ENCODE measurements around the gene MRTO4. TPM values are rescaled to one million over a fixed set of nuclear protein-coding genes. Genes with fewer than 3 reads are reported as not detected.
"Not testable (repeated sequence)": the region's sequence is repeated elsewhere in the genome, so short reads cannot be mapped to it uniquely, and the experiment has no call there.

MRTO4 gene
- total RNA-seq, 1 donor from 2014 or later: 47.0 TPM

DNA sequence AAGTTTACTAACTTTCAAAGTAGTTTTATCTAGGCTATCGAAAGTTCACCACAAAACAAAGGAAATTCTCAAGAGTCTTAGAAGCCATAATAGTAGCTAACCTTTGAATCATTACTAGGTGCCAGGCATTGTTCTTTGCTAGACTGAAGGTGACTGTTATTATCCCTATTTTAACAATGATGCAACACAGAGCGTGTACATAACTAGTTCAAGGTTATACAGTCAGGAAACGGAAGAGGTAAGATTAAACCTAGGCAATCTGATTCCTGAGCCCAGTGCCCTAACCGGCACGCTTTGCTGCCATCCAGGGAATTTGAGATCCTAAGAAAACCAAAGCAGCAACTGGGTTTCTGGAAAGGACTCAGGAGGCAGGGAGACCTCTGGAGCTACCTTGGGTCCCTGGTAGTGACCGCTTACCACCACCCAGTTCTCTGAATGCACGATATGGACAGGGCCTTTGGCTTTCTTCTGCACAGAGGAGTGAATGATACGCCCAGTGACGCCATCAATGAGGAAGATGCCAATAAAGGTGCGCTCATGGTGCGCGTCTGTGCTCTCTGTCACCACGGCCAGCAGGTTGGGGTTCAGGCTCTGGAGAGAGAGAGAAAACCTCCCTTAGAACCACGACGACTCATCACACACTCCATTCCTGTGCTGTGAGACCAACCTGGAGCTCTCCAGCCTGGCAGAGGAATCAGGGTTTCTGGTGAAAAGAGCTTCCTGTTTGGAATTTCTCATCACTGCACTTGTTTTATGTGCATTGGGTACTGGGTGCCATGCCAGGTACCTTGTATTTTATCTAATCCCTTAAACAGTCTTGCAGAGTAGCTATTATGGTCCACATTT lies 28.4 kb upstream of the MRTO4 start:
- no peak for DNase-seq (ENCODE audit: low read depth, low spot score)

DNA sequence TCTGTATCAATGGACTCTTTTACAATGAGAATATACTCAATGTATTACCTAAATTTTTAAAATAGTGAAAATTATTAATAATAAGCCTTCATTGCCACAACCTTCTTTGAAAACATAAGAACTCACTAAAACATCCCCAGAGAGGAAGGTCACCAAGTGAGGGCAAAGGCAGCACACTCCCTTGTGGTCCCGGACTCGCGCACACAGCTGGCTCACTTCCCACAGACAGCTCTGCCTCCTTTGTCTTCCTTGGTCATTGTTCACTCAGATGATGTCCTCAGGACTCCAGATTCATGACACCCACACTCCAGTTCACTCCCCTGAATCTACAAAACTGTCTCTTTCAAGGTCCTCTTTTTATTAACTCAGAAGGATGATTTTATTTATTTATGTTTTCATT lies 22.4 kb upstream of the MRTO4 start:
- DNase-seq (ENCODE audit: low read depth, low spot score): no peak

DNA sequence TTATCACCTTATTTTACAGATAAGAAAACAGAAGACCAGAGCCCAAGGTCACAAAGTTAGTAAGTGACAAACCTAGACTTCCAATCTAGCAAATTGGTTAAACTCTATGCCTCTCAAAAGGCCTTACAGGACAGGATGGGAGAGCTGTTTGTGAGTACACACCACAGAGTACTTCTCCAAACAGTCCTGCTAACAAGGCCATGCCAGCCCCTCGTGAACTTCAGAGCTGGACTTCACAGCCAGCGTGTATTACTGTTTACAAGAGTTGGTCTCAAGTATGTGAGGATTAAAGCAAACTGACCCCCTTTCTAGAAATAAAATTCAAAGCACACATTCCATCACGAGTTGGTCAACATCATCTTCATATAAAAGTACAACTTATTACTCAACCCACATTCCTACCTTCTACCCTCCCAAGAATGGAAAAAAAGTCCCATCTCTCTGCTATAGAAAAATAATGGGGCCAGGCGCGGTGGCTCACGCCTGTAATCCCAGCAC lies 21.7 kb upstream of the MRTO4 start:
- DNase-seq (ENCODE audit: low read depth, low spot score): no peak

DNA sequence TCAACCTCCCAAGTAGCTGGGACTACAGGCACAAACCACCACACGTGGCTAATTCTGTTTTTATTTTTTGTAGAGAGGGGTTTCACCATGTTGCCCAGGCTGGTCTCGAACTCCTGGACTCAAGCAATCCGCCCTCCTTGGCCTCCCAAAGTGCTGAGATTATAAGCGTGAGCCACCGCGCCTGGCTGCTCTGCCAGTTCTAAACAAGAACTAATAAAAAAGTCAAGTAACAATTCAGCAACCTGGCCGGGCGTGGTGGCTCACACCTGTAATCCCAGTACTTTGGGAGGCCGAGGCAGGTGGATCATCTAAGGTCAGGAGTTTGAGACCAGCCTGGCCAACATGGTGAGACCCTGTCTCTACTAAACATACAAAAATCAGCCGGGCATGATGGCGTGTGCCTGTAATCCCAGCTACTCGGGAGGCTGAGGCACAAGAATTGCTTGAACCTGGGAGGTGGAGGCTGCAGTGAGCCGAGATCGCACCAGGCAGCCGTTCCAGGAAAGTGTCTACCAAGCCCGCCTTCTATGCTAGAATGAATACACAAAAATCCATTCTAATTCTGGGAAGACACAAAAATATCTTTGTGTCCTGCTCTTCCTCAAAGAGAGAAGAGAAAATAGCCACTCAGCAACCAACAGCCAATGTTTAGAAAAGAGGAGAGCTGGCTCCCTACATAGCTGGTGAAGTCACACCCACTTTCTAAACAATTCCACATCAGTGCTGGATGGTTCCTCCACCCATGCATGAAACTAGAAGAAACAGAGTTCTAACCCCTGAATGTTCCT lies 19.7 kb upstream of the MRTO4 start:
- not testable (repeated sequence) for DNase-seq (ENCODE audit: low read depth, low spot score)

DNA sequence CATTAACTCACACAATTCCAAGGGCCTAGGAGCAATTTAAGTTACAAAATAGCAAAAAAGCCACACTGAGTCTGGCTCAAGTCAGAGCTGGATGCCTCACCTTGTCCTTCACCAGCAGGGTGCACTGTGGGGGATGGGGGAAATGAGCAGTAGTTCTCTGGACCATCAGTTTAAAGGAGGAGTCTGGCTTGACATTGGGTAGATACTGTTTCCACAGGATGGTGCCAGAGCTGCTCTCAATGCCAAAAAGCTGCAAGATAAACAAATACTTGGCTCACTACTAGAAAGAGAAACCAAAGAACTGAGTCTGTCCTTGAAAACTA lies 19.1 kb upstream of the MRTO4 start:
- no peak for DNase-seq (ENCODE audit: low read depth, low spot score)

DNA sequence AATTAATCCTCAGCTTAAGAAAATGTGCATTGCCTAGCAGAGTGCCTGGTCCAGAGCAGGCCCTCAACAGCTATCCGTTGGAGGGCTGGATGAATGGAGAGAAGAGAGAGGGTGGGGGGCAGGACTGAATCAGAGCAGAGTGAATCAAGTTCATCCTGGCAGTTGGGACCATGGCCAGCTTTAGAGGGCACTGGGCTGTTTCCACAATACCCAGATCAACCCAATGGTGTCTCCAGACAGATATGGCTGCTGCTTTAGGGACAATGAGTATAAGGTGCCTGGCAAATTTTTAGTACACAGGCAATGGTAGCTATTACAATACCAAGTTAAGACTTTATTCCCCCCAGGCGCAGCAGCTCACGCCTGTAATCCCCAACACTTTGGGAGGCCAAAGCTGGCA lies 17.4 kb upstream of the MRTO4 start:
- no peak for DNase-seq (ENCODE audit: low read depth, low spot score)

DNA sequence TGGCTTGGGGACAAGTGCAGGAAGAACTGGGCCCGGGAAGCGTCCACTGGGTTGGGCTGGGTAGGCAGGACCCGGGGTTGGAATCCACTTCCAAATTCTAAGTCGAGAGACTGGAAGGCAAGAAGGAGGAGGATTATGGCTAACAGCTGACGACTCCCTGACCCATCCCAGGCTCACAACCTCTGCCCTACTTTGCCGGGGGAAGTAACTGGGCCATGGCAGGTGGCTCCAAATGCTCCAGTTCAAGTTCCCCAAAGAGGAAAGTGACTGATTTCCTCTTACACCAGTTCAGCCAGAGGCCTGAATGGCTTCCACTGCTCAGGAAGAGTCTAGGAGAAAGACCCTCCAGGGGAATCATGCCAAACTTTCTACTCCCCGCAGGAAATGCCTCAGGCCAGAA lies 11.7 kb upstream of the MRTO4 start:
- no peak for DNase-seq (ENCODE audit: low read depth, low spot score)

DNA sequence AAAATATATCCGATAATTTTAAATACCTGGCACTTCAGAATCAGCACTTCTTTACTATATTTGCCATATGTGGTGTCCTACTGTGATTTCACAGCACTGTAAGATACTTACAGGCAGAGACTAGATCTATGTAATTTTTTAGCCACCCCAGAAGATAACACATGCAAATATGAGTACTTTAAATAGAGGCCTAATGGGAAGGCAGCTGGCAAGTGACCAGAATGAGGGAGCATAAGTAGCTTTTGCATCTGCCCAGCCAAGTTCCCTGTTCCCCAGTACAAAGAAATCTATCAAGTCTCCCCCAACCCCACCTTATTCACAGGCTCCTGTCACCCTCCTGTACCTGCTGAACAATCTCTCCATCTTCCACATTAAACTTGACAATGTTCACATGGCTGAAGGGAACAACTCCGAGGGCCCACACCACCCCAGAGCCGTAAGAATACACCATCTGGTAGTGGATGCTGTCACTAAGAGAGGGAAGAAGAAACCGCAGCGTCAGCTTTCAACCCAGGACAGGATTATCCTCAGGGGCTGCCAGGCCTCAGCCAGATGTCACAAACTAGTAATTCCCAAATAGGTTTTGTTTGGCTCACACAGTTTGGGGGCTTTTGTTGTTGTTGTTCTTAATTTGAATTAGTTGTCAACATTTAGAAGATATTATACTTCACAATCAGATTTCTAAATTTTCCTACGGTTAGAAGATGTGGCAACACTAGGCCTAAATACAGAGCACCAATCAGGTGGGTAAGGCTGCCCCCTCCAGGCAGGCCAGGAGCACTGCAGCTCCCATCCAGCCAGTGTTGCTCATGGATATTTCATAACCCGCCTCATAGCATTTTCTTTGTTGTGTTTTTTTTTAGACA lies 10.7 kb upstream of the MRTO4 start:
- no peak for DNase-seq (ENCODE audit: low read depth, low spot score)

DNA sequence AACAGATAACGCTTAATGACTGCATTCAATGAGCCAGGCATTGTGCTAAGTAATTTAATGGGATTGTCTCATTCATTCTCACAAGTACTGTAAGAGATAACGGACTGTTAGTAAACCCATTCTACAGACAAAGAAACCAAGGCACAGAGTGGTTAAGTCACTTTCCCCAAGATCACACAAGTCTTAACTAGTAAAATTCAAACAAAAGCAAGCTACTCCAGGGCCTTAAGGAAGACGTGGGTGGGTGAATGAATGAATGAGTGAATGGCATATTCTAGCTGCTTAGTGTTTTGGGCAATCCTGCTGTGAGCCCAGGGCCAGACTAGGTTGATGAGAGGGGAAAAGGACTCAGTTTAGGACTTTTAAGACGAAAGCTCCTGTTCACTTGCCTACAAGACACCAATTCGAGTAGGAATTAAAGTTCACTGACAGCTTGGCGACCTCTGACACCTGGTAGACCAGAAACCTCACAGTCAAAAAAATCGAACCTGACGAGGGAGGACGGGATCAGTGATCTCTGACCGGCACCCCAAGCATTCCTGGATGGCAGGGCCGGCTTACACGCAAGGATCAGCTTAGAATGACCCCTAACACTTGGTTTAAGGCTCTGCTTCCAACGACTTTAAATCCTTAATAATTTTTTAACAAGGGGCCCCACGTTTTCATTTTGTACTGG lies 838 bp upstream of the MRTO4 start:
- DNase-seq (ENCODE audit: low read depth, low spot score): no peak

DNA sequence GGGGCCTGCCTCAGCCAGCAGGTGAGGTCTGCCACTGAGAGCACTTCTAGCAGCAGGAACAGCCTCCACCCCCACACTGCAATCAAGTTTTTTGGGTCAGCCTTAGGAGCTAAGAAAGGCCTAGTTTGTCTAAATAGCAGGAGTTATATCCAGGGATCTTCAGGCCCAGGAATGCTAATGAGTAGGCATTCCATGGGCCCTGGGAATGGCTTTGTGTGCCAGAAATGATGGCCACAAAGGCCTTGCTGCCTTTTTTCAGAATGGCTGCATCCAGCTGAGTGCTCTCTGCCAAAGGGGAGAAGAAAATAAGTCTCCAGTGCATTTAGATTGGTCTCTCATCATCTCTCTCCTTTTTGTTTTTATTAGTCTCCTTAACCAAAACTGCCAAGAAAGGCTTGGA lies 2.8 kb downstream of the MRTO4 start:
- no peak for DNase-seq (ENCODE audit: low read depth, low spot score)

DNA sequence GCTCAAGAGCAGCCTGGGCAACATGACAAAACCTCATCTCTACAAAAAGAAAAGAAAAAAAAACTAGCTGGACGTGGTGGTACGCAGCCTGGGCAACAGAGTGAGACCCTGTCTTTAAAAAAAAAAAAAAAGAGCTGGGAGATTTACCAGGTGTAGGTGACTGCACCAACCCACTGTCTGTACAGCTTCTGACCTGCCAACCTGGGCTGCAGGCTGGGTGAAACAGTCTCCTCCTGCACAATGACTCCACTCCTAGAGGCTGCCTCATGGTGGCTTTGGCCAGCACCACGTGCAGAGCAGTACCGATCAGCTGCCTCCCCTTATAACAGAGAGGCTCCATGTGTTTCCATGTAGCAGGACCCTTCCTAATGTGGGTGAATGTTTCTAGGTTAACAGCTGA lies 3.7 kb downstream of the MRTO4 start:
- no peak for DNase-seq (ENCODE audit: low read depth, low spot score)

DNA sequence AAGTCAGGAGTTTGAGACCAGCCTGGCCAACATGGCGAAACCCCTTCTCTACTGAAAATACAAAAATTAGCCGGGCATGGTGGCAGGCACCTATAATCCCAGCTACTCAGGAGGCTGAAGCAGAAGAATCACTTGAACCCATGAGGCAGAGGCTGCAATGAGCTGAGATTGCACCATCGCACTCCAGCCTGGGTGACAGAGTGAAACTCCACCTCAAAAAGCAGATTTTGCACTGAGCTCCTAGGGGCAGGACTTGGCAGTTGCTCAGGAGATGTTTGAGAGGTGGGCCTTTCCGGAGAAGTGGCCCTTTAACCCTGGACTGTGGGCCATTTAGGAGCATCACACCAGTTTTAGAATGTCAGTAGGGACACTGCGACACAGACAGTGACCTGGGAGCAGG lies 4.7 kb downstream of the MRTO4 start:
- not testable (repeated sequence) for DNase-seq (ENCODE audit: low read depth, low spot score)

DNA sequence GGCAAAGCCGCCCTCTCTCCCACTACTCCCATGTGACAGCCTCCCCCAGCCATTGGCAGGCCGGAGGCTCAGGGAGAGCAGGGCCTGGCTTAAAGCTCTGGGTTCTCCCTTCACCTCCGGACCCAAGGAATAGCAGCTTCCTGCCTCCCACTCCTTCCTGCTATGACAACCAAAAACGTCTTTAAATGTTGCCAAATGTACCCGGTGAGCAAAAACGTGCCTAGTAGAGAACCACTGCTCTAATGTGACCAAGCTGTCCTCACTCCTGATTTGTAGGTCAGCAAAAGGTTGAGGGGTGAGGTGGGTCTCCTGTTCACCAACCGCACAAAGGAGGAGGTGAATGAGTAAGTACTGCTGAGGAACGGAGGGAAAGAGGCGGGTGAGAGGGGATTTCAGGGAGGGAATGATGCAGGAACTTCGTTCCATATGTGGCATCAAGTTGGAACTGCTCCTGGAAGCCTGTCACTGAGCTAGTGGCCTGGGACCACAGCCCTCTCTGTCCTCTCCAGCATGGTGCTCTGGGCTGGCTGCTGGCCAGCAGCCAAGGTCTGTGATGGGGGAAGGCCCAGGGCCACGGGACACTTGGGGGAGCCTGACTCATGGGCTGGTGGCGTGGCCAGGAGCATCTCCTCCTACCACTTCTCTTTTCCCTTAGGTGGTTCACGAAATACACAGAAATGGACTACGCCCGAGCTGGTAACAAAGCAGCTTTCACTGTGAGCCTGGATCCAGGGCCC lies 5.7 kb downstream of the MRTO4 start:
- no peak for DNase-seq (ENCODE audit: low read depth, low spot score)

DNA sequence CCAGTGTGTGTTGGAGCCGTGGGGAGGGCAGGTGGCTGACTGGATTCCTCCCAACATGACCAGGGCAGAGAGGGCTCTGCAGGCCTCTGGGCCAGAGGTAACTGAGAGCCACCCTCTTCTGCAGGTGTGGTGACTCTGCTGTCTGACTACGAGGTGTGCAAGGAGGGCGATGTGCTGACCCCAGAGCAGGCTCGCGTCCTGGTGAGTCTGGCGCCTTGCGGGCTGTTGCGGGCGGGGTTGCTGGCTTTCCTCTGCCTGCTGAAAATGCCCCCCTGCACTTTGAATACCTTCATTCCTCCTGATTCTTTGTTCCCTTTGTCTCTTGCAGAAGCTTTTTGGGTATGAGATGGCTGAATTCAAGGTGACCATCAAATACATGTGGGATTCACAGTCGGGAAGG lies 6.7 kb downstream of the MRTO4 start:
- no peak for DNase-seq (ENCODE audit: low read depth, low spot score)

DNA sequence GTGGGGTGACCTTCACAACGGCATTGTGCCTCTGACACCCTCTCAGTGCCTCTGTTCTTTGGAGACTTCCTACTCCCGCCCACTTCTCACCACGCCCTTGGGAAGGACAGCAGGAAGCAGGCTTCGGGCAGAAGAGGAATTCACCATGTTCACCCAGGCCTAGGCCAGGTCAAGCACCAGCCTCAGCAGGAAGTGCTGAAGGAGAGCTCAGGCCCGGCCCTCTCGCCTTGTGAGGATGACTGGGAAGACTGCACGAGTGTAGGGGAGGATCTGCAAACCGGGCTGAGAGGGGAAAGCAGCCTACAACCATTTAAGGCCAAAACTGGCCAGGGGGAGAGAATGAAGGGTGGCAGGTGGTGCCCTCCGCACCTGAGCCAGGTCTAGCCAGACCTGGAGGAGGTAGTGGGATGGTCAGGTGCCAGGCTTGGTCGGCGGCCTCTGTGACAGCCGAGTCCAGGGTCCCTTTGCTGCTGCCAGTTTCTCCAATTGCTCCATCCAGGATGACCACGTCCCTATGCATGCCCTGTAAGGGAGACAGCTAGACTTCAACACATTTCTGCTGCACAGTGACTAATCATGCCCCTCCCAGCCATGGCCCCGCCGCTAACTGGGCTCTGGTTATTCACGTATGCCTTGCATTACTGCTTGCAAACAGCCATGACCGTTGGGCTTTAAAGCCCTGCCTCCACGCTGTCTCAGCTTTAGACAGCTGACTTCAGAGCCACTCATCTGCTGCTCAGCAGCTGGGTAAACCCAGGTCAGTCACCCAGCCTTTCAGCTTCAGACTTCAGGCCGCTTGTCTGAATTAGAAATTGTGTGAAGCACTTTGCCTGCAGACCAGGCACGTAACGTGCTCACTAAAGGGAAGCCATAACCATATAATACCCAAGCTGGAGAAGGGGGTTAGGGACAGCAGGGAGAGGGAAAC lies 8.9 kb downstream of the MRTO4 start:
- DNase-seq (ENCODE audit: low read depth, low spot score): no peak

DNA sequence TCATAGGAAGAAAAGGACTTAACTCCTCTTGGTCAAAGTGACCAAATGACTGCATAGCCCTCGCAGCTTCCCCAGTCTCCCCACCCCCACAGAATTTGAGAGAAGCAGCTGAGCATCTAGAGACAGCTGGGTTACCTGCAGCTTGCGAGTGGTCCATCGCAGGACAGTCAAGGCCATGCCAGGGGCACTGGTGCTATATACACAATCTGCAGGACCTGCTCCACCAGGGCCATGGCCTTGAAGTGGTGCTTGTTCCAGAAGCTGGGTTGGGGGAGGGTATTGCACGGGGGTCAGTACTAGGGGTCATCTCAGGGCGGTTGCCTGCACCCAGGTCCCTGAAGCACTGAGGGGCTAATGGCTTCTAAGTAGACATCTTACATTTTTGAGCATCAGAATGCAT lies 10.4 kb downstream of the MRTO4 start:
- DNase-seq (ENCODE audit: low read depth, low spot score): no peak

DNA sequence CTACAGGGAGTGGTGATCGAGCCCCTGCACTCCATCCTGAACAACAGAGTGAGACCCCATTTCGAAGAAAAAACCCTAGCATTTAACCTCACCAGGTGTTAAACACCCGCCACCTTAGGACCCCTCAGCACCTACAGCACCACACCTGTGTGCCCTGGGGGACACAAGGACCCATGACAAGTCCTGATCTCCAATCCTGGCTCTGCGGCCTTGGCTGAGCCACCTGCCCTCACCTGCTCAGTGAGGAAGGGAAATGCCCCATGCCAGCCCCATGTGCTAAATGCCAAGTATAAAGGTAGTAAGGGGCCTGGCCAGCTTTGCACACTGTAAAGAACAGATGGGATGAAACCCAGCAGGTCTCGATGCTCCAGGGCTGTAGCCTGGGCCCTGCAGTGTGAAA lies 11.1 kb downstream of the MRTO4 start:
- no peak for DNase-seq (ENCODE audit: low read depth, low spot score)

DNA sequence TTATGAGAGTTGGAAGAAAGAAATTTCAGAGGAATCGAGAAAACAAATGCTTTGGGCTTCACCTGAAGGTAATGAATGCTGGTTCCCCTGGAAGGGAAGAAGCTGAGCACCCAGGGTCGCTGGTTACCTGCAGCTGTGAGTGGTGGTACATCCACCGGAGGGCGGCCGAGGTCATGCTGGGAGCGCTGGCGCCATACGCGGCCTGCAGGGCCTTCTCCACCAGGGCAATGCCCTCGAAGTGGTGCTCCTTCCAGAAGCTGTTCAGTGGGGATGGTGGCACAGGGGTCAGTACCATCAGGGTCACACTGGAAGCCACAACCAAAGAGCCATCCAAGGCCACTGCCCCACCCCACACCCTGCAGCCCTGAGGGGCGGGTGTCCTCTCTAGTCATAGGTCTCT lies 16.8 kb downstream of the MRTO4 start:
- no peak for DNase-seq (ENCODE audit: low read depth, low spot score)

Data from pulmonary artery endothelial cell (primary cell).